WTC11 (cell line): ENCODE measurements around the gene FGF8.

ENCODE experiments used
- CTCF ChIP-seq: fragments of 200-600 bp; IDR thresholded peaks from 2 replicates; pipeline ENCODE4 v1.8.0; 2022; ENCODE audit warnings: antibody characterized with exemption
- ESRRA ChIP-seq: sonication (generic); formaldehyde crosslinking; IDR thresholded peaks from 2 replicates; pipeline ENCODE4 v1.8.1; 2022; ENCODE audit warnings: mild to moderate bottlenecking, missing genetic modification reagents, borderline replicate concordance
- FOXP1 ChIP-seq: sonication (generic); formaldehyde crosslinking; IDR thresholded peaks from 2 replicates; pipeline ENCODE4 v1.8.0; 2022; ENCODE audit warnings: missing genetic modification reagents, mild to moderate bottlenecking, moderate library complexity, borderline replicate concordance
- JUN ChIP-seq: sonication (generic); formaldehyde crosslinking; IDR thresholded peaks from 2 replicates; pipeline ENCODE4 v1.8.0; 2023; ENCODE audit warnings: mild to moderate bottlenecking, missing genetic modification reagents
- NFE2L1 ChIP-seq: sonication (generic); formaldehyde crosslinking; IDR thresholded peaks from 2 replicates; pipeline ENCODE4 v1.8.1; 2023; ENCODE audit warnings: missing genetic modification reagents
- PREB ChIP-seq: sonication (generic); formaldehyde crosslinking; IDR thresholded peaks from 2 replicates; pipeline ENCODE4 v1.8.1; 2022; ENCODE audit warnings: mild to moderate bottlenecking, missing genetic modification reagents, moderate library complexity, borderline replicate concordance
- SP1 ChIP-seq: sonication (generic); formaldehyde crosslinking; conservative IDR thresholded peaks from 2 replicates; pipeline ENCODE4 v1.8.1; 2022; ENCODE audit warnings: missing genetic modification reagents
- ZNF317 ChIP-seq: sonication (generic); formaldehyde crosslinking; IDR thresholded peaks from 2 replicates; pipeline ENCODE4 v1.8.1; 2023; ENCODE audit warnings: low read depth, mild to moderate bottlenecking, moderate library complexity, missing genetic modification reagents, borderline replicate concordance
- ZNF512 ChIP-seq: sonication (generic); formaldehyde crosslinking; IDR thresholded peaks from 2 replicates; pipeline ENCODE4 v1.8.1; 2022; ENCODE audit warnings: missing genetic modification reagents, borderline replicate concordance

GRCh38 chr10:101785801-101786200 is 9.9 kb upstream of the FGF8 start:
- TF ChIP-seq CTCF (no peak), FOXP1 (CRISPR knock-in tag) (no peak), ZNF317 (CRISPR knock-in tag) (no peak), PREB (no peak), JUN (no peak), ZNF512 (CRISPR knock-in tag) (no peak), ESRRA (CRISPR knock-in tag) (no peak), NFE2L1 (CRISPR knock-in tag) (no peak), SP1 (CRISPR knock-in tag) (no peak)
